ENCODE data around the gene NR1H3.
"Not testable (repeated sequence)": the region's sequence is repeated elsewhere in the genome, so short reads cannot be mapped to it uniquely, and the experiment has no call there.

Gene NR1H3

DNA sequence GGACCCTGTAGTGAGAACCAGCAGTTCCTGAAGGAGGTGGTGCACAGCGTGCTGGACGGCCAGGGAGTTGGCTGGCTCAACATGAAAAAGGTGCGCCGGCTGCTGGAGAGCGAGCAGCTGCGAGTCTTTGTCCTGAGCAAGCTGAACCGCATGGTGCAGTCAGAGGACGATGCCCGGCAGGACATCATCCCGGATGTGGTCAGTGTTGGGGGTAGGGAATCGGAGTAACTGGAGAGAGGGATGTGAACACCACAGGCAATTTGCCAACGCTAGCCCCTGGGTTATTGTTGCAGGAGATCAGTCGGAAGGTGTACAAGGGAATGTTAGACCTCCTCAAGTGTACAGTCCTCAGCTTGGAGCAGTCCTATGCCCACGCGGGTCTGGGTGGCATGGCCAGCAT is 32.1 kb downstream of the NR1H3 start:
- Mint-ChIP-seq H3K27me3 (ENCODE audit: low read depth) (no peaks in the 10 kb centered on the region), H3K36me3 (ENCODE audit: low read depth) (peaks cover 59% of the 10 kb centered on the region), H3K4me1 (ENCODE audit: low read depth) (no peaks in the 10 kb centered on the region)

DNA sequence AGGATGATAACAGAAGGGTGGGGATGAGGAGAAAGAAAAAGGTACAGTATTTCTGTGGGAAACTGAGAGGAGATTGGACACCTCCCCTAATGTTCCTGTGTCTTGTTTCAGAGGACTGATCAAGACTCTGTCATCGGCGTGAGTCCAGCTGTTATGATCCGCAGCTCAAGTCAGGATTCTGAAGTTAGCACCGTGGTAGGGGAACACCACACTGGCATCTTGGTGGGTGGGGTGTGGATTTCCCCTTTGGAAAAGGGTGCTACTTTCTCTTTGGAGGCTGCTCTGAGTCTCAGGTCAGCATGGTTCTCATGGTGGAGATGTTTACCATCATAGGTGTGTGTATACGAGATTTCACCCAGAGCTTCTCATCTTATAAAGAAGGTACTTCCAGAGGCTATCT is 37.6 kb downstream of the NR1H3 start:
- Mint-ChIP-seq H3K4me1 (ENCODE audit: low read depth) (no peaks in the 10 kb centered on the region), H3K4me3 (no peak overlapping the region), H3K27ac (no peak overlapping the region), H3K27me3 (ENCODE audit: low read depth) (no peaks in the 10 kb centered on the region), H3K36me3 (ENCODE audit: low read depth) (peaks cover 63% of the 10 kb centered on the region), H3K9me3 (peaks cover 16% of the 10 kb centered on the region)

More for the DNA sequence above, 32.1 kb downstream of the NR1H3 start:
- no peak overlapping the region for H3K27ac Mint-ChIP-seq
- H3K4me3 Mint-ChIP-seq, result no peak overlapping the region
- H3K9me3 Mint-ChIP-seq, result no peaks in the 10 kb centered on the region

DNA sequence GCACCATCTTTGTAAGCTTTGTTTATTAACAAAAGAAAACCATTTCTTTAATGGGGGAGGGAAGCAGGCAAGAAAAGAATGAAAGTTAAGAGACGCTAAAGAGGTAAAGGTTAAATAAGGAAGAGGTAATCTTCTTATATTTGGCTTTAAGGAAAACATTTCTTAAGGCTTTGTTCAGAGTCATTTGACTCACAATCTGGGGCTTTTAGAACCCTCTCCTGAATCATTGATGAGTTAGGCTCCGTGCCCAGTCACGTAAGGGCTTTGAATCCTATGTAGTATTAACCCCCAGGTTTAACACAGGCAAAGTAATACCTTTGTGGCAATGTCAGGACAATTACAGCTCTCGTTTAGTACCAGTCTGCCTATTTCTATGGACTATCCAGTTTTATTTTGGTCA is 38.2 kb downstream of the NR1H3 start:
- no peak overlapping the region for H3K4me3 Mint-ChIP-seq

DNA sequence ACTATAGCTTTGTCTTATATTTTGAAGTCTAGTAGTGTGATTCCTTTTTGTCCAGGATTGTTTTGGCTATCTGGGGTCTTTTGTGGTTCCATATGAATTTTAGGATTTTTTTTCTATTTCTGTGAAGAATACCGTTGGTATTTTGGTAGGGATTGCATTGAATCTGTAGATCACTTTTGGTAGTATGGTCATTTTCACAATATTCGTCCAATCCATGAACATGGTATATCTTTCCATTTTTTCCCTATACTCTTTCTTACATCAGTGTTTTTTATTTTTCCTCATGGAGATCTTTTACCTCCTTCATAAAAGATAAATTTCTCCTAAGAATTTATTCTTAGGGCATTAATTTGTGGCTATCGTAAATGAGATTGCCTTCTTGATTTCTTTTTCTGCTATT is 41.3 kb downstream of the NR1H3 start:
- no peaks in the 10 kb centered on the region for H3K27me3 Mint-ChIP-seq (ENCODE audit: low read depth)
- no peak overlapping the region for H3K27ac Mint-ChIP-seq
- no peak overlapping the region for H3K4me3 Mint-ChIP-seq
- peaks cover 8% of the 10 kb centered on the region for H3K4me1 Mint-ChIP-seq (ENCODE audit: low read depth)
- peaks cover 32% of the 10 kb centered on the region for H3K9me3 Mint-ChIP-seq
- peaks cover 71% of the 10 kb centered on the region for H3K36me3 Mint-ChIP-seq (ENCODE audit: low read depth)

More for the DNA sequence above, 38.2 kb downstream of the NR1H3 start:
- Mint-ChIP-seq H3K36me3 (ENCODE audit: low read depth) (peaks cover 61% of the 10 kb centered on the region), H3K27me3 (ENCODE audit: low read depth) (no peaks in the 10 kb centered on the region), H3K9me3 (peaks cover 16% of the 10 kb centered on the region), H3K27ac (no peak overlapping the region), H3K4me1 (ENCODE audit: low read depth) (no peaks in the 10 kb centered on the region)

DNA sequence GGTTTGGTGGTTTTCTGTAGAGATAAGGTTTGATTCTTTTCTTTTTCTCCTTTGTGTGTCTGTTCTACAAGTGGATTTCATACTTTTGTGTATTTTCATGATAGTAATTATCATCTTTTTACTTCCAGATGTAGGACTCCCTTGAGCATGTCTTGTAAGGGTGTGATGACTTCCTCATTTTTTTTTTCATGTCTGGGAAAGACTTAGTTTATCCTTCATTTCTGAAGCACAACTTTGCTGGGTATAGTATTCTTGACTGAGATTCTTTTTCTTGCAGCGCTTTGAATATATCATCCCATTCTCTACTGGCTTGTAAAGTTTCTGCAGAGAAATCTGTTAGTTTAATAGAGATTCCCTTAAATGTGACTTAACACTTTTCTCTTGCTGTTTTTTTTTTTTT is 45.1 kb downstream of the NR1H3 start:
- Mint-ChIP-seq H3K36me3 (ENCODE audit: low read depth) (peaks cover 66% of the 10 kb centered on the region), H3K4me1 (ENCODE audit: low read depth) (peaks cover 8% of the 10 kb centered on the region), H3K27ac (no peak overlapping the region), H3K9me3 (peaks cover 32% of the 10 kb centered on the region), H3K27me3 (ENCODE audit: low read depth) (no peaks in the 10 kb centered on the region), H3K4me3 (no peak overlapping the region)

DNA sequence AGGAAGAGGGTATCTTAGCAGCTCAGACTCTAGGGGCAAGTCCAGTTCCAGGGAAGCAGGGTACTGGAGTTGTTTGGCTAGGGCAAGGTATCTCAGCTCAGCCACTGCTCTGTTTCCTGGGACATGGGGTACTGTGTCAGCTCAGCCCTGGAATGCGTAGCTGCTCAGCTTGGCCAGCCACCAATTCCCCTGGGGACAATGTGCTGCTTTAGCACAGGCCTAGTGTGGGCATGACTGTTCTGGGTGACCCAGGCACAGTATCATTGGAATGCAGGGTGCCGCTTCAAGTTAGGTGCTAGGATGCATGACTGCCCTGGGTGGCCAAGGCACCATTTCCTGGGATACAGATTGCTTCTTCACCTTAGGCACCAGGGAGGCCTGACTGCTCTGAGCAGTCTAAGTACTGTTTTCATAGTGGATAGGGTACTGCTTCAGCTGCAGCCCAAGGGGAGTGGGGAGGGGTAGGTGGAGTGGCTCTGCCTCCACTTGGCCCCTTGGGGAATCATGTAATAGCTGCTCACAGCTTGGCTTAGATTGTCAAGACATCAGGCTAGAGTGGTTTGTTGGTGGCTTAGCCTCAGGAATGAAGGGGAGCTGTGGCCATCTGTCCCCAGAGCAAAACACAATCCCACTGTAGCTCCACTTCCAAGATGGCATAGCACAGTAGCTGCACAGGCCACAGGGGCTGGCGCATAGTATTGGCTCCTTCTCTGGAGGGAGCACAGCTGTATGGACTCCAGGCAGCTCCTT is 48.1 kb downstream of the NR1H3 start:
- H3K9me3 Mint-ChIP-seq, result peaks cover 16% of the 10 kb centered on the region
- peaks cover 8% of the 10 kb centered on the region for H3K4me1 Mint-ChIP-seq (ENCODE audit: low read depth)
- no peaks in the 10 kb centered on the region for H3K27me3 Mint-ChIP-seq (ENCODE audit: low read depth)
- H3K4me3 Mint-ChIP-seq, result no peak overlapping the region
- peaks cover 52% of the 10 kb centered on the region for H3K36me3 Mint-ChIP-seq (ENCODE audit: low read depth)
- no peak overlapping the region for H3K27ac Mint-ChIP-seq

DNA sequence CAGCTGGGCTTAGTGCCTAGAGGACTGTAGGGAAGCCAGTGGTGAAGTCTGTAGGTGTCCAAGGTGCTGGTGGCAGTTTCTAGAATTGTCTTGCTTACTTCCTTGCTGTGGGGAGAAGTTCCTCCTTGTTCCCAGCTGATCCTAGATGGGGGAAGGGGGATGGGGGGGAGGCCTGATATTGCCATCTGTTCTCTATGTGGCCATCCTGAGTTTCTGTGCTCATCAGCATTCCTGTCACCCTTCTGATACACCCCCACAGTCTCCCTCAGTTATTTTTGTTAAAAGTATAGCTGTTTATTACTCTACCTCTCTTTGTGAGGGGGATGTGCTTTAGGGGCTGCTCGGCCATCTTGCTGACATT is 48.7 kb downstream of the NR1H3 start:
- Mint-ChIP-seq H3K4me3 (no peak overlapping the region), H3K27me3 (ENCODE audit: low read depth) (no peaks in the 10 kb centered on the region), H3K4me1 (ENCODE audit: low read depth) (peaks cover 8% of the 10 kb centered on the region), H3K36me3 (ENCODE audit: low read depth) (peaks cover 54% of the 10 kb centered on the region), H3K27ac (no peak overlapping the region), H3K9me3 (peaks cover 14% of the 10 kb centered on the region)

DNA sequence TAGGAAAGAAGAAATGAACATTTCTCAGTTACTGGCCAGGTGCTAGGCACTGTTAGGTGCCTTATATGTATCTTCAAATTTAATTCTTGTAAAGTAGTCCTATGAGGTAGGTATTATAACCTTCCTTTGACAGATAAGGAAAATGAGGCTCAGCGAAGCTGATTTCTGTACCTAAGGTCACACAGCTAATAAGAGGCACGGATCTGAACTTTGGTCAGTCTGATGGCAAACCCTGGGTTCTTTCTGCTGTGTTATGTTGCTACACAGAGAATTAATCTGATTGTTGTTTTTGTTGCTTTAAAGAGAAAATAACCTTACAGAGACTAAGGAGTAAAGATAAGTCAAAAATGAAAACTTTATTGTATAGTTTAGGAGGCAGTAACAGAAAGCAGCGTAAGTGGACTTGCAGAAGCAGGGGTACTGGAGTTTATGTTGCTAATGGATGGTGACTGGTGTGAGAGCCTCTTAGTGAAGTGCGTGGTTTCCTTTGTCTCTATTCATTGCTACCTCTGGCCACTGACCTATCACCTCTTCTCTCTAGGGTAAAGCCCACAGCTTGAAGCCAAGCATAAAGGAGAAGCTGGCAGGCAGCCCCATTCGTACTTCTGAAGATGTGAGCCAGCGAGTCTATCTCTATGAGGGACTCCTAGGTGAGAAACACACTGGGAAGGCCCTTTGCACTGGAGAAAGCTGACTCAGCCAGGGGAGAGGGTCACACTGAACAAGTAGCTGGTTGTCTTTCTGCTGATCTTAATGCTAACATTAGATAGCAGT is 50.4 kb downstream of the NR1H3 start:
- no peaks in the 10 kb centered on the region for H3K27me3 Mint-ChIP-seq (ENCODE audit: low read depth)
- peaks cover 46% of the 10 kb centered on the region for H3K36me3 Mint-ChIP-seq (ENCODE audit: low read depth)
- H3K27ac Mint-ChIP-seq, result no peak overlapping the region
- no peak overlapping the region for H3K4me3 Mint-ChIP-seq
- H3K4me1 Mint-ChIP-seq (ENCODE audit: low read depth), result no peaks in the 10 kb centered on the region
- no peaks in the 10 kb centered on the region for H3K9me3 Mint-ChIP-seq

DNA sequence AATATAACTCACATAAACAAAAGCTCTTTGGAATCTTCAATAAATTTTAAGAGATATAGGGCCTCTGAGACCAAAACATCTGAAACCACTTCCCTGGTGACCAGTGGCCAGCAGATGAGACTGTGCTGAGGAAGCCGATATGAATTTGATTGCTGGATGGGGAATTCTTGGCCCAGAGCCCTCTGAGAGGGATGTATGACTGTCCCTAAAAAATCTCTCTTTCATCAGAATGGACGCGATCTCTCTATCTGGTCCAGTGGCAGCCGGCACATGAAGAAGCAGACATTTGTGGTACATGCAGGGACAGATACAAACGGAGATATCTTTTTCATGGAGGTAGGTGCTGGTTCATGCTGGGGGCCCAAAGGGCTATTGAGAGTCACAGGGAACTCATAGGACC is 57.2 kb downstream of the NR1H3 start:
- Mint-ChIP-seq H3K36me3 (ENCODE audit: low read depth) (peaks cover 34% of the 10 kb centered on the region), H3K27me3 (ENCODE audit: low read depth) (no peaks in the 10 kb centered on the region), H3K27ac (no peak overlapping the region), H3K4me3 (no peak overlapping the region), H3K4me1 (ENCODE audit: low read depth) (peaks cover 6% of the 10 kb centered on the region), H3K9me3 (no peaks in the 10 kb centered on the region)

DNA sequence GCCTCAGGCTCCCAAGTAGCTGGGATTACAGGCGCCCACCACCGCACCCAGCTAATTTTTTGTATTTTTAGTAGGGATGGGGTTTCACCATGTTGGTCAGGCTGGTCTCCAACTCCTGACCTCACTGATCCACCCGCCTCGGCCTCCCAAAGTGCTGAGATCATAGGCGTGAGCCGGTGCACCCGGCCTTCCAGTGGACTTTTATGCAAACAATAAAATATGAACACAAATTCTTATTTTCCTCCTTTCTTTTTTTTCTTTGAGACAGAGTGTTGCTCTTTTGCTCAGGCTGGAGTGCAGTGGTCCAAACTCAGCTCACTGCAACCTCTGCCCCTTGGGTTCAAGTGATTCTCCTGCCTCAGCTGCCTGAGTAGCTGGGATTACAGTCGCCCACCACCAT is 58.7 kb downstream of the NR1H3 start:
- H3K4me3 Mint-ChIP-seq; H3K9me3 Mint-ChIP-seq; H3K27ac Mint-ChIP-seq; H3K27me3 Mint-ChIP-seq (ENCODE audit: low read depth); H3K4me1 Mint-ChIP-seq (ENCODE audit: low read depth): not testable (repeated sequence)
- H3K36me3 Mint-ChIP-seq (ENCODE audit: low read depth), result peaks cover 30% of the 10 kb centered on the region

DNA sequence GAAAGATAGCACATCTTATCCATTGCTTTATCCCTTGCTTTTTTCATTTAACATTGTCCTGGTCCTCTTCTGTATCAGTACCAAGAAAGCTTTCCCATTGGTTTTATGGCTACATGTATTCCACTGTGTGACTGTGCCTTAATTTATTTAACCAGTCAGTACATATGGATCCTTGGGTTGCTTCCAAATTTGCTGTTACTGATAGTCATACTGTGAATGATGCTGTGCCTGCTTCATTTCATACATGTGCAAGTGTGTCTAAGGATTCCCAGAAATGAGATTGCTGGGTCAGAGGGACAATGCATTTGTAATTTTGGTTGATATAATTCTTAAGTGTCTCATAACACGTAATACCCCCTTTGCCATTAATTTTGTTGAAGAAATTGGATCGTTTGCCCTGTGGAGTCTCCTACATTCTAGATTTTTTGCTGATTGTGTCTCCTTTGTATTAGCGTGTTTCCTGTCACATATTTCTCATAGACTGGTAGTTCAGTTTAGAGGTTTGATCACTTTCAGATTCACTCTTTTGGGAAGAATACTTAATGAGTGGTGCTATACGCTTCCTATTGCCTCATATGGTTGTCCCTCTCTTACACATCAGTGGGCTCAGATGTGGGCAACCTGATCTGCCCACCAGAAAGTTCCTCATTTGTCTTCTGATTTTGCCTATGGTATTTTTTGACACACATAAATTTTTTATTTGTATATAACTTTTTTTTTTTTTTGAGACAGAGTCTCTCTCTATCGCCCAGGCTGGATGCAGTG is 59.5 kb downstream of the NR1H3 start:
- H3K4me1 Mint-ChIP-seq (ENCODE audit: low read depth), result peaks cover 6% of the 10 kb centered on the region
- H3K36me3 Mint-ChIP-seq (ENCODE audit: low read depth), result peaks cover 31% of the 10 kb centered on the region
- H3K27ac Mint-ChIP-seq, result peak overlapping the region; percentile 1
- H3K27me3 Mint-ChIP-seq (ENCODE audit: low read depth), result no peaks in the 10 kb centered on the region
- no peaks in the 10 kb centered on the region for H3K9me3 Mint-ChIP-seq
- no peak overlapping the region for H3K4me3 Mint-ChIP-seq

DNA sequence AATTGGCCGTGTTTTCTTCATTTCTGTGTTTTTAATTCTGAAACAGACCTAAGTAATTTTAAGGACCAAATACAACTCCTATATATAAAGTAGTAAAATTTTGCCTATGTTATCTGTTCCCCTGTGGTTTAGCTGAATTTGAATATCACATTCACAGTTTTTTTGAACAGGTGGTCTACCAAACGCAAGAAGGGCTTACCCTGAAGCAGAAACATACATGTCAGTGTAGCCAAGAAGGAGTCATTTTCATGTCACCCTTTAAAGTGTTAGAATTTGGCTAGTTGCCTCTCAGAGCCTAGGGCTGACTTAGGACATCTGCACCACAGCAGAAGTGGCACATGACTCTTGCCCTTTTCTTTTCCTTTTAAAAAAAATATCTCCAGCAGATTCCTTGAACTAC is 60.4 kb downstream of the NR1H3 start:
- peaks cover 6% of the 10 kb centered on the region for H3K4me1 Mint-ChIP-seq (ENCODE audit: low read depth)
- H3K27ac Mint-ChIP-seq, result no peak overlapping the region
- no peak overlapping the region for H3K4me3 Mint-ChIP-seq
- no peaks in the 10 kb centered on the region for H3K9me3 Mint-ChIP-seq
- peaks cover 27% of the 10 kb centered on the region for H3K36me3 Mint-ChIP-seq (ENCODE audit: low read depth)
- no peaks in the 10 kb centered on the region for H3K27me3 Mint-ChIP-seq (ENCODE audit: low read depth)
